ENCODE data around the gene NKPD1.
"Not testable (repeated sequence)": the region's sequence is repeated elsewhere in the genome, so short reads cannot be mapped to it uniquely, and the experiment has no call there.

Gene NKPD1

DNA sequence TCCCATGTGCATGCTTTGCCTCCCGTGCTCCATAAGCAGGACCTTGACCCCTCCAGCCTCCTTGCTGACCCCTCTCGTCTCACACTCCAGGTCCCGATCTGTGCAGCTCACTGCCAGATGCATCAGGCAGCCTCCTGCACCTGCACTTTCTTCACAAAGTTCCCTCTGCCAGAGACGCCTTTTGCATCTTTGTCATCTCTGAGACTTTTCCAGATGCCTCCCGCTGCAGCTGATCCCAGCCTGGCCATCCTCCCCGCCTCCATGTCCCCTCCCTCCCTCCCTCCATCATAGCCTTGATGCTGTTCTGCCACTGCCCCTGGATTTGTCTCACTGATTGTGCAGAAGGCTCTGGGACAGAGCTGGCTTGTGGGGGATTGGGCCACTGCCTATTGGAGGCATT, 38.0 kb downstream of the NKPD1 start:
- no peak for DNase-seq (ENCODE audit: low spot score)
- no peak for TF ChIP-seq CTCF (IDR thresholded peaks at IDR 0.05; ENCODE audit: borderline replicate concordance, control extremely low read depth, extremely low read depth, insufficient read depth, missing control alignments)
- in situ Hi-C loops (cut with MboI; ENCODE audit: low sequenced_read_pairs, unreplicated experiment), result no loop called here

DNA sequence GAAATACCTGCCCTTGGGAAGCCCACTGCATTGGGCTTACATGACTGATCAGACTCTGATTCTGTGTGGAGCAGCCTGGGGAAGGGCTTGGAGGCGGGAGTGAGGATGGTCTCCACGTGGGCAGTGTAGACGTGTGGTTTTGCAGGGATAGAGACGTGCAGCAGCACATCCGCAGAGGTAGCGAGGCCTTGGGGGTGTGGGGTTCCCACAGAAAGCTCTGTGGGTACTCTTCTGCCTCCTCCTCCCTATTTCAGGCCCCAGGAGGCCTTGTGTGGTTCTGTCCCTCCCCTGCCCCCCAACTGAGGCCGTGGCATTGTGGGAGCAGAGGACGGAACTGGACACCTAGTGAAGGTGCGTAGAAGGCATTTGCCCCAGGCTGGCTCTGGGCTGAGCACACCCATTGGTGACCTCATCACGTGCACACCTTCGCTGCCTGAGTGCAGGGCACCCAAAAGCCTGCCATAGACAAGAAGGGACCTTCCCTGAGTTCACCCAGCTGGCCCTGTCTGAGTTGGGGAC, 38.9 kb downstream of the NKPD1 start:
- in situ Hi-C loops (cut with MboI; ENCODE audit: low sequenced_read_pairs, unreplicated experiment), result no loop called here
- TF ChIP-seq CTCF (IDR thresholded peaks at IDR 0.05; ENCODE audit: borderline replicate concordance, control extremely low read depth, extremely low read depth, insufficient read depth, missing control alignments), result no peak
- no peak for DNase-seq (ENCODE audit: low spot score)

- no peak for DNase-seq (ENCODE audit: low spot score)
- TF ChIP-seq CTCF (IDR thresholded peaks at IDR 0.05; ENCODE audit: borderline replicate concordance, control extremely low read depth, extremely low read depth, insufficient read depth, missing control alignments), result no peak
- in situ Hi-C loops (cut with MboI; ENCODE audit: low sequenced_read_pairs, unreplicated experiment), result no loop called here
Observed at GRCh38 chr19:45119582-45119981, 41.2 kb downstream of the NKPD1 start.

GRCh38 chr19:45118591-45119355, 42.0 kb downstream of the NKPD1 start:
- in situ Hi-C loops (cut with MboI; ENCODE audit: low sequenced_read_pairs, unreplicated experiment), result not testable (repeated sequence)
- peak; percentile 74 for DNase-seq (ENCODE audit: low spot score)

GRCh38 chr19:45118106-45118505, 42.7 kb downstream of the NKPD1 start:
- in situ Hi-C loops (cut with MboI; ENCODE audit: low sequenced_read_pairs, unreplicated experiment), result no loop called here
- DNase-seq (ENCODE audit: low spot score), result no peak
- no peak for TF ChIP-seq CTCF (IDR thresholded peaks at IDR 0.05; ENCODE audit: borderline replicate concordance, control extremely low read depth, extremely low read depth, insufficient read depth, missing control alignments)

DNA sequence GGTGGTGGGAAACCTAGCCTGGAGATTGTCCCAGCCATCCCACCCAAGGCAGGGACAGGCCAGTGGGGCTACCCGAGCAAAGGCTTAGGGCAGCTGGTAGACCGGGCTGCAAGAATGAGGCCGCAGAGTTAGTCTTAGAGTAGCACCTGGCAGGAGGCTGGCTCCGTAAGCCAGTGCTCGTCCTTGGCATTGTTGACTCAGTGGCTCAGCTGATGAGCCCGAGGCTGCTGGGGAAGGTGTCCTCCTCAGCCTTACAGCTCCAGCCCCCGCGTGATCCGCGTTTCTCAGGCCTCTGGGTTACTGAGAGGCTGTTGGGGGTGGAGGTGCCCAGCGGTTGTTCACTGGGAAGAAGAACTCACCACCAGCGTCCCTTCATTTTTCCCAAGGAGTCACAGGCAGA, 43.1 kb downstream of the NKPD1 start:
- no peak for DNase-seq (ENCODE audit: low spot score)
- TF ChIP-seq CTCF (IDR thresholded peaks at IDR 0.05; ENCODE audit: borderline replicate concordance, control extremely low read depth, extremely low read depth, insufficient read depth, missing control alignments), result no peak
- in situ Hi-C loops (cut with MboI; ENCODE audit: low sequenced_read_pairs, unreplicated experiment), result no loop called here

- in situ Hi-C loops (cut with MboI; ENCODE audit: low sequenced_read_pairs, unreplicated experiment), result no loop called here
- TF ChIP-seq CTCF (IDR thresholded peaks at IDR 0.05; ENCODE audit: borderline replicate concordance, control extremely low read depth, extremely low read depth, insufficient read depth, missing control alignments), result no peak
- DNase-seq (ENCODE audit: low spot score), result peak; percentile 82
Observed at GRCh38 chr19:45117167-45117594, 43.6 kb downstream of the NKPD1 start.

Data from GM13976 (cell line).